Trophoblast cell (in vitro differentiated cells and primary cell): ENCODE measurements around the gene PLK5.

Experiments
- DNase-seq, 2 donors: peaks; one replicate each; pipeline ENCODE4 v3.0.0-alpha.2; 2016
- H2AFZ ChIP-seq: 2 replicates; pipeline ENCODE4 v1.6.1; 2013; ENCODE audit warnings: low read length, moderate library complexity, mild to moderate bottlenecking; ENCODE audit not compliant: insufficient read depth, poor library complexity
- H2AK5ac ChIP-seq: 2 replicates; pipeline ENCODE4 v1.6.1; 2013; ENCODE audit warnings: mild to moderate bottlenecking, low read length
- H2BK120ac ChIP-seq: 2 replicates; pipeline ENCODE4 v1.6.1; 2013; ENCODE audit warnings: low read length, mild to moderate bottlenecking, moderate library complexity; ENCODE audit not compliant: insufficient read depth, poor library complexity
- H2BK12ac ChIP-seq: 2 replicates; pipeline ENCODE4 v1.6.1; 2013; ENCODE audit warnings: mild to moderate bottlenecking, low read length, moderate library complexity
- H2BK5ac ChIP-seq: 2 replicates; pipeline ENCODE4 v1.6.1; 2013; ENCODE audit warnings: low read length, low read depth, moderate library complexity, mild to moderate bottlenecking; ENCODE audit not compliant: poor library complexity
- H3K14ac ChIP-seq: 2 replicates; pipeline ENCODE4 v1.6.1; 2013; ENCODE audit warnings: mild to moderate bottlenecking, low read length
- H3K18ac ChIP-seq: 2 replicates; pipeline ENCODE4 v1.6.1; 2013; ENCODE audit warnings: mild to moderate bottlenecking, low read length
- H3K23ac ChIP-seq: 2 replicates; pipeline ENCODE4 v1.6.1; 2013; ENCODE audit warnings: low read length
- H3K27ac ChIP-seq: 2 replicates; pipeline ENCODE4 v1.5.1; 2013; ENCODE audit warnings: low read depth, mild to moderate bottlenecking, inconsistent platforms, low read length, moderate library complexity
- H3K27me3 ChIP-seq: 2 replicates; pipeline ENCODE4 v1.6.1; 2013; ENCODE audit warnings: inconsistent platforms, mild to moderate bottlenecking, low read length, moderate library complexity; ENCODE audit not compliant: insufficient read depth
- H3K36me3 ChIP-seq, 2 experiments: 1 replicate in 1 of 2; 2 replicates in 1 of 2; pipeline ENCODE4 v1.6.1; 2013; ENCODE audit warnings: low read length in 2 of 2, mild to moderate bottlenecking in 2 of 2, moderate library complexity in 1 of 2; ENCODE audit not compliant: insufficient read depth in 2 of 2, control insufficient read depth in 1 of 2
- H3K4ac ChIP-seq: 2 replicates; pipeline ENCODE4 v1.6.1; 2013; ENCODE audit warnings: low read depth, mild to moderate bottlenecking, low read length, moderate library complexity
- H3K4me1 ChIP-seq, 2 experiments: 1 replicate in 1 of 2; 2 replicates in 1 of 2; pipeline ENCODE4 v1.6.1; 2013; ENCODE audit warnings: low read length in 2 of 2, mild to moderate bottlenecking in 2 of 2, moderate library complexity in 1 of 2; ENCODE audit not compliant: insufficient read depth in 2 of 2, control insufficient read depth in 1 of 2
- H3K4me2 ChIP-seq: 2 replicates; pipeline ENCODE4 v1.6.1; 2013; ENCODE audit warnings: inconsistent platforms, mild to moderate bottlenecking, low read length, moderate library complexity
- H3K4me3 ChIP-seq: 2 replicates; pipeline ENCODE4 v1.5.1; 2013; ENCODE audit warnings: mild to moderate bottlenecking, low read depth, low read length, inconsistent platforms
- H3K79me1 ChIP-seq: one replicate; pipeline ENCODE4 v1.6.1; 2013; ENCODE audit warnings: low read length
- H3K79me2 ChIP-seq: 2 replicates; pipeline ENCODE4 v1.6.1; 2013; ENCODE audit warnings: low read length, mild to moderate bottlenecking; ENCODE audit not compliant: control insufficient read depth, insufficient read depth, poor library complexity
- H3K9ac ChIP-seq: 2 replicates; pipeline ENCODE4 v1.6.1; 2013; ENCODE audit warnings: mild to moderate bottlenecking, low read length
- H3K9me3 ChIP-seq: 2 replicates; pipeline ENCODE4 v1.6.1; 2013; ENCODE audit warnings: low read depth, mild to moderate bottlenecking, control low read depth, inconsistent platforms, low read length; ENCODE audit not compliant: insufficient read depth
- H4K12ac ChIP-seq: 2 replicates; pipeline ENCODE4 v1.6.1; 2013; ENCODE audit warnings: low read depth, mild to moderate bottlenecking, low read length, moderate library complexity
- H4K8ac ChIP-seq: 2 replicates; pipeline ENCODE4 v1.6.1; 2013; ENCODE audit warnings: low read depth, mild to moderate bottlenecking, low read length, moderate library complexity
- H4K91ac ChIP-seq: one replicate; pipeline ENCODE4 v1.6.1; 2013; ENCODE audit warnings: low read depth, mild to moderate bottlenecking, low read length, moderate library complexity
- WGBS: extraction: QIAGEN DNeasy Blood & Tissue Kit; methylation state at CpG from one replicate; pipeline ENCODE4 v1.1.7; 2013; ENCODE audit warnings: missing lambda C conversion rate; ENCODE audit not compliant: insufficient read length, insufficient coverage; ENCODE audit errors: extremely low coverage; 5-methylcytosine and 5-hydroxymethylcytosine counted together

Gene PLK5

DNA sequence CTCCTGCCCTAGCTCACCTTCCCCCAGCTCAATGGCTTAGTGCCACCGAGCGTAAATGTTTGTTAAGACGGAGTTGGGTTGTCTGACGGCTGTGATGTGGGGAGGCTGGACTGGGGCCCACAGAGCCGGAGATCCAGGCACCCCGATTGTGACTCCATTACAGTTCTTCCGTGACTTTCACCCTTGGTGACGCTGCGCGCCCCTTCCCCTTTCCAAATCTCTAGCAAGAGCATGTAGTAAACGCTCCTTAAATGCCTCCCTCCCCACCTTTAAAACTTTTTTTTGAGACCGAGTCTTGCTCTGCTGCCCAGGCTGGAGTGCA is 32.1 kb upstream of the PLK5 start:
- Histone ChIP-seq H3K23ac (no peak overlapping the region), H3K4me1 (peaks cover 17 to 18% of the 10 kb centered on the region in 2 experiments), H2BK12ac (no peak overlapping the region), H3K79me2 (peaks cover 4% of the 10 kb centered on the region), H3K79me1 (peaks cover 10% of the 10 kb centered on the region), H2BK5ac (no peak overlapping the region), H3K27me3 (peaks cover 5% of the 10 kb centered on the region), H2AFZ (no peak overlapping the region), H3K4me2 (peak overlapping the region; percentile 96), H3K9me3 (peaks cover 7% of the 10 kb centered on the region), H2BK120ac (no peak overlapping the region), H3K18ac (no peak overlapping the region), H3K36me3 (no peaks in the 10 kb centered on the region), H3K14ac (no peak overlapping the region), H2AK5ac (no peak overlapping the region), H4K91ac (no peak overlapping the region), H3K9ac (no peak overlapping the region), H4K8ac (no peak overlapping the region), H3K4me3 (no peak overlapping the region), H3K4ac (no peak overlapping the region), H4K12ac (no peak overlapping the region), H3K27ac (no peak overlapping the region)
- WGBS: no CpG with 5 or more reads among the region's 12 CpGs
- no peak for DNase-seq

DNA sequence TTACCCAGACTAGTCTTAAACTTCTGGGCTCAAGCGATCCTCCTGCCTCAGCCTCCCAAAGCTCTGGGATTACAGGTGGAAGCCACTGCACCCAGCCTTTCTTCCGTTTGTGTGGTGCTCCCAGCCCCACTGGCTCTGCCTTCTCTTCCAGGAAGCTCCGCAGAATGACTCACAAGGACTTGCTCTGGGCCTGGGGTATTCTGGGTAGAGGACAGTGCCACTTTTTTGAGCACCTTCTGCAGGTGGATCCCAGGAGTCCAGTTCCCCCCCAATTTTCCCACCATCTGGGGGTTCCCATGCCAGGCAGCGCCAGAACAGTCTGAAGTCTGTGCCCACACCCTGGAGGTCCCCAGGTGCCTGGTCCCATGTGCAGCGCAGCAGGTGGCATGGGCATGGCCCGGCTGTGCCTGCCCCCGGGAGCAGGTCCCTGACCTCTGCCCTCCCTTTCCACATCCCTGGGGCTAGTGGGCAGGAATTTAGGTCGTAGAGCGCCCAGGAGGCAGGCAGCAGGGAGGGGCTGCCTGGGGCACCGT is 31.3 kb upstream of the PLK5 start:
- Histone ChIP-seq H2AFZ (no peak overlapping the region), H3K9me3 (peaks cover 6% of the 10 kb centered on the region), H3K18ac (no peak overlapping the region), H3K79me1 (peaks cover 10% of the 10 kb centered on the region), H3K14ac (no peak overlapping the region), H4K12ac (no peak overlapping the region), H2BK5ac (no peak overlapping the region), H3K4me1 (peaks cover 17 to 19% of the 10 kb centered on the region in 2 experiments), H4K91ac (no peak overlapping the region), H3K4ac (no peak overlapping the region), H2AK5ac (no peak overlapping the region), H3K9ac (no peak overlapping the region), H3K4me2 (no peak overlapping the region), H4K8ac (no peak overlapping the region), H3K36me3 (no peaks in the 10 kb centered on the region), H3K27me3 (peaks cover 5% of the 10 kb centered on the region), H2BK120ac (no peak overlapping the region), H3K4me3 (no peak overlapping the region), H3K79me2 (peaks cover 4% of the 10 kb centered on the region), H2BK12ac (no peak overlapping the region), H3K27ac (no peak overlapping the region), H3K23ac (no peak overlapping the region)
- no peak for DNase-seq
- no CpG with 5 or more reads among the region's 10 CpGs for WGBS

DNA sequence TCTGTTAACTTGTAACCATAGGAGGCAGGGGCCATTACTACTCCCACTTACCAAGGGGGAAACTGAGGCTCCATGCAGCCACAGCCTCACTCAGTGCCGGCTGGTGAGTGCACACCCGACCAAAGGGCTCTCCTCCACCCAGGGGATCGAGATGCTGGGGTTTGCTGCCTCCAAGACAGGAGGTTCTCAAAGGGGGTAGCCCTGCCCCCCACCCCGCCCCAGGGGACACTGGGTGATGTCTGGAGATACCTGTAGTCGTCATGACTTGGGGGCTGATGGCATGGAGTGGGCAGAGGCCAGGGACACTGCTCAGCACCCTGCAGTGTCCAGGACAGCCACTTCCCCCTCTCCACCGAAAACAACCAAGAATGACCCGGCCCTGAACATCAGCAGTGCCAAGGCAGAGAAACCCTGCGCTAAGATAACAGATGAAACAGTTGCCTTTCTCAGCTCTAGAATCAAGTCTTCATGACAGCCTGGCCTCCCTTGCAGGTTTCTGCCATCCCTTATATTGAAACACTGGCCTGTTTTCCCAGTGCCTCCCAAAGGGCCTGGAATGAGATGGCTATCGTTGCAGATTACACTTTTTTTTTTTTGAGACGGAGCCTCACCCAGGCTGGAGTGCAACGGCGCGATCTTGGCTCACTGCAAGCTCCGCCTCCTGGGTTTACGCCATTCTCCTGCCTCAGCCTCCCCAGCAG is 29.6 kb upstream of the PLK5 start:
- Histone ChIP-seq H3K36me3 (no peaks in the 10 kb centered on the region), H3K79me1 (peaks cover 10% of the 10 kb centered on the region), H3K4me3 (no peak overlapping the region), H3K4ac (no peak overlapping the region), H3K9ac (no peak overlapping the region), H3K27ac (no peak overlapping the region), H3K4me1 (peaks cover 17 to 19% of the 10 kb centered on the region in 2 experiments), H4K91ac (no peak overlapping the region), H2BK5ac (no peak overlapping the region), H4K12ac (no peak overlapping the region), H3K79me2 (peaks cover 4% of the 10 kb centered on the region), H4K8ac (no peak overlapping the region), H3K23ac (no peak overlapping the region), H2BK12ac (no peak overlapping the region), H3K4me2 (no peak overlapping the region), H2AK5ac (no peak overlapping the region), H3K27me3 (peaks cover 5% of the 10 kb centered on the region), H3K14ac (no peak overlapping the region), H2AFZ (no peak overlapping the region), H3K9me3 (peaks cover 3% of the 10 kb centered on the region), H2BK120ac (no peak overlapping the region), H3K18ac (no peak overlapping the region)
- DNase-seq: no peak
- WGBS: no CpG with 5 or more reads among the region's 15 CpGs

DNA sequence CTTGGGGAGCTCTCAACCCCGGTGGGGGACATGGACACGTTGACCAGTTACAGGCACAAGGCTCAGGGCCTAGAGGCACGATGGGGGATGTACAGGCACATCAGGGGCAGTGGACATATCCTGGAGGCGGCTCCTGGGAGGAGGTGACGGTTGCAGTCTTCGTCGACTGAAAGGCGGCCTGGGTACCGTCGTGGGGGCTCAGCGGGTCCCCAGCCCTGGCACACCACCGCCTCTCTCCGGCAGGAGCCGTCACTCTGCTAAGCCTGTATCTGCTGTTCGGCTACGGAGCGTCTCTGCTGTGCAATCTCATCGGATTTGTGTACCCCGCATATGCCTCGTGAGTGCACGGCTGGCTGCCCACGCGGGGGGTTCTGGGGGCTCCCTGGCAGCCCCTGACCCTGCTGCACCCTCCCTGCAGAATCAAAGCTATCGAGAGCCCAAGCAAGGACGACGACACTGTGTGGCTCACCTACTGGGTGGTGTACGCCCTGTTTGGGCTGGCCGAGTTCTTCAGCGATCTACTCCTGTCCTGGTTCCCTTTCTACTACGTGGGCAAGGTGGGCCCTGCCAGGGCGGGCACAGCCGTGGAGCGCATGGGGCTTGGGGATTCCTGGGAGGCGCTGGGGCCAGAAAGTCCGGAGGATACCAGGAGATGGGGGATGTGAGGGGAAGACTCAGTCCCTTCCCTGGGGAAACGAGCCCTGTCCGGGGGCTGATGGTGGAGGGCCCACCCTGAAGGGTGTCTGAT is 28.7 kb upstream of the PLK5 start:
- H4K12ac ChIP-seq: no peak overlapping the region
- peaks cover 3% of the 10 kb centered on the region for H3K9me3 ChIP-seq
- no peak overlapping the region for H2BK5ac ChIP-seq
- no peak overlapping the region for H4K8ac ChIP-seq
- peaks cover 17 to 19% of the 10 kb centered on the region in 2 experiments for H3K4me1 ChIP-seq
- peaks cover 6% of the 10 kb centered on the region for H3K79me1 ChIP-seq
- H3K36me3 ChIP-seq: no peaks in the 10 kb centered on the region
- H3K14ac ChIP-seq: no peak overlapping the region
- H3K4ac ChIP-seq: no peak overlapping the region
- no peak overlapping the region for H3K18ac ChIP-seq
- no peak overlapping the region for H3K9ac ChIP-seq
- peaks cover 2% of the 10 kb centered on the region for H3K79me2 ChIP-seq
- H2AK5ac ChIP-seq: no peak overlapping the region
- no peak overlapping the region for H4K91ac ChIP-seq
- peak overlapping the region; percentile 30 for H3K4me3 ChIP-seq
- WGBS: no CpG with 5 or more reads among the region's 37 CpGs
- no peak for DNase-seq
- no peak overlapping the region for H2AFZ ChIP-seq
- H3K23ac ChIP-seq: no peak overlapping the region
- no peak overlapping the region for H2BK12ac ChIP-seq
- H2BK120ac ChIP-seq: no peak overlapping the region
- H3K27ac ChIP-seq: no peak overlapping the region
- peaks cover 5% of the 10 kb centered on the region for H3K27me3 ChIP-seq
- no peak overlapping the region for H3K4me2 ChIP-seq
